Hepatocyte (in vitro differentiated cells): ENCODE results near the gene TK2. TPM values are rescaled to one million over a fixed set of nuclear protein-coding genes. Genes with fewer than 3 reads are reported as not detected.

Source experiments
- DNase-seq: peaks from one replicate; pipeline ENCODE4 v3.0.0-alpha.2; 2016; ENCODE audit warnings: low spot score
- H2AFZ ChIP-seq: fragments of 200-600 bp; sonication (generic); 2 replicates; pipeline ENCODE4 v1.6.0; 2016; ENCODE audit warnings: antibody characterized with exemption, mild to moderate bottlenecking
- H3K27ac ChIP-seq: fragments of 200-600 bp; sonication (generic); 2 replicates; pipeline ENCODE4 v1.5.1; 2016; ENCODE audit warnings: mild to moderate bottlenecking
- H3K27me3 ChIP-seq: fragments of 200-600 bp; sonication (generic); 2 replicates; pipeline ENCODE4 v1.6.1; 2016
- H3K36me3 ChIP-seq: fragments of 200-600 bp; sonication (generic); replicated peaks from 2 replicates; pipeline ENCODE4 v1.5.1; 2016; ENCODE audit warnings: low read depth; ENCODE audit not compliant: insufficient read depth
- H3K4me1 ChIP-seq: fragments of 200-600 bp; sonication (generic); 2 replicates; pipeline ENCODE4 v1.5.1; 2016; ENCODE audit warnings: mild to moderate bottlenecking, moderate library complexity; ENCODE audit not compliant: insufficient read depth
- H3K4me2 ChIP-seq: fragments of 200-600 bp; sonication (generic); 2 replicates; pipeline ENCODE4 v1.6.0; 2016
- H3K4me3 ChIP-seq: fragments of 200-600 bp; sonication (generic); 2 replicates; pipeline ENCODE4 v1.5.1; 2016; ENCODE audit warnings: mild to moderate bottlenecking
- H3K79me2 ChIP-seq: fragments of 200-600 bp; sonication (generic); 2 replicates; pipeline ENCODE4 v1.6.0; 2017; ENCODE audit warnings: mild to moderate bottlenecking
- H3K9me2 ChIP-seq: fragments of 200-600 bp; sonication (generic); replicated peaks from 2 replicates; pipeline ENCODE4 v1.6.0; 2017; ENCODE audit warnings: mild to moderate bottlenecking; ENCODE audit not compliant: insufficient read depth
- H3K9me3 ChIP-seq: fragments of 200-600 bp; sonication (generic); 2 replicates; pipeline ENCODE4 v1.5.1; 2016; ENCODE audit warnings: low read depth, mild to moderate bottlenecking
- H4K20me1 ChIP-seq: fragments of 200-600 bp; sonication (generic); 2 replicates; pipeline ENCODE4 v1.6.0; 2016; ENCODE audit warnings: mild to moderate bottlenecking; ENCODE audit not compliant: insufficient read depth, poor library complexity, severe bottlenecking
- CTCF ChIP-seq: fragments of 200-600 bp; sonication (generic); IDR thresholded peaks from 2 replicates; pipeline ENCODE4 v1.5.1; 2016; ENCODE audit warnings: antibody characterized with exemption, mild to moderate bottlenecking; ENCODE audit not compliant: poor library complexity
- EZH2 ChIP-seq: fragments of 200-600 bp; sonication (generic); IDR thresholded peaks from 2 replicates; pipeline ENCODE4 v1.6.1; 2016; ENCODE audit warnings: antibody characterized with exemption, mild to moderate bottlenecking, borderline replicate concordance
- EZH2phosphoT487 ChIP-seq: fragments of 200-600 bp; sonication (generic); IDR thresholded peaks from one replicate; pipeline ENCODE4 v1.6.1; 2018; ENCODE audit warnings: antibody characterized with exemption, mild to moderate bottlenecking, low read depth, moderate library complexity; ENCODE audit not compliant: unreplicated experiment, severe bottlenecking
- WGBS: methylation state at CpG from one replicate; pipeline ENCODE4 v1.1.6; 2016; ENCODE audit warnings: low lambda C conversion rate; ENCODE audit errors: missing lambda C conversion rate; 5-methylcytosine and 5-hydroxymethylcytosine counted together
- polyA plus RNA-seq: library from polyadenylated mRNA; unstranded; fragments of >200 nt; fragmentation: Nextera tagmentation; extraction: Ambion mirVana; gene quantifications from 2 replicates; pipeline ENCODE4 v1.2.1, GENCODE V29; 2016
- total RNA-seq: library from RNA; depleted of rRNA; stranded (reverse); fragments of >200 nt; gene quantifications from 2 replicates; pipeline ENCODE4 v1.2.3, GENCODE V29; 2014

TK2 gene
- total and polyA plus RNA-seq, 2 experiments from 2014 or later: 10.1 to 14.3 TPM

- H3K4me2 ChIP-seq: no peak overlapping the region
- H3K27me3 ChIP-seq: no peaks in the 10 kb centered on the region
- DNase-seq: no peak
- TF ChIP-seq EZH2phosphoT487 (no peak), CTCF (no peak), EZH2 (no peak)
- no peaks in the 10 kb centered on the region for H3K9me3 ChIP-seq
- WGBS: 95% methylated on average over 8 of the region's 8 CpGs
- no peak overlapping the region for H3K4me3 ChIP-seq
- no peak overlapping the region for H3K27ac ChIP-seq
- no peaks in the 10 kb centered on the region for H3K4me1 ChIP-seq
- no peaks in the 10 kb centered on the region for H4K20me1 ChIP-seq
- no peaks in the 10 kb centered on the region for H3K9me2 ChIP-seq
- no peaks in the 10 kb centered on the region for H3K79me2 ChIP-seq
- no peaks in the 10 kb centered on the region for H3K36me3 ChIP-seq
- H2AFZ ChIP-seq: no peak overlapping the region
Observed at GRCh38 chr16:66590322-66590721, 40.4 kb upstream of the TK2 start.

GRCh38 chr16:66588981-66589713 lies 39.2 kb upstream of the TK2 start:
- H3K9me3 ChIP-seq: no peaks in the 10 kb centered on the region
- no peaks in the 10 kb centered on the region for H3K36me3 ChIP-seq
- TF ChIP-seq EZH2phosphoT487 (no peak), CTCF (peak; percentile 27), EZH2 (no peak)
- no peaks in the 10 kb centered on the region for H3K27me3 ChIP-seq
- no peaks in the 10 kb centered on the region for H3K9me2 ChIP-seq
- H3K4me3 ChIP-seq: no peak overlapping the region
- WGBS: 94% methylated on average over 8 of the region's 8 CpGs
- no peak overlapping the region for H3K4me2 ChIP-seq
- no peaks in the 10 kb centered on the region for H4K20me1 ChIP-seq
- H3K4me1 ChIP-seq: no peaks in the 10 kb centered on the region
- H3K27ac ChIP-seq: no peak overlapping the region
- H2AFZ ChIP-seq: no peak overlapping the region
- H3K79me2 ChIP-seq: no peaks in the 10 kb centered on the region
- DNase-seq: no peak

GRCh38 chr16:66587881-66588600 lies 38.1 kb upstream of the TK2 start:
- Histone ChIP-seq H3K4me3 (no peak overlapping the region), H3K27me3 (no peaks in the 10 kb centered on the region), H3K36me3 (no peaks in the 10 kb centered on the region), H3K4me1 (no peaks in the 10 kb centered on the region), H3K4me2 (no peak overlapping the region), H4K20me1 (no peaks in the 10 kb centered on the region), H3K27ac (no peak overlapping the region), H3K79me2 (no peaks in the 10 kb centered on the region), H3K9me3 (no peaks in the 10 kb centered on the region), H2AFZ (no peak overlapping the region), H3K9me2 (no peaks in the 10 kb centered on the region)
- no peak for DNase-seq
- TF ChIP-seq CTCF (no peak), EZH2 (no peak), EZH2phosphoT487 (no peak)
- 92% methylated on average over 7 of the region's 7 CpGs for WGBS
